SK-N-SH (cell line): ENCODE results near the gene FAXDC2.

Experiments
- CHD2 ChIP-seq: fragments of 150-350 bp; IDR thresholded peaks from 2 replicates; pipeline ENCODE4 v1.6.1; 2018; ENCODE audit warnings: low read length; ENCODE audit not compliant: partially characterized antibody
- FOSL2 ChIP-seq: IDR thresholded peaks from 2 replicates; pipeline ENCODE4 v1.4.0; 2012; ENCODE audit warnings: low read depth, mild to moderate bottlenecking, moderate library complexity, borderline replicate concordance
- FOXJ3 ChIP-seq: sonication (generic); formaldehyde crosslinking; IDR thresholded peaks from 2 replicates; pipeline ENCODE4 v1.5.1; 2020; ENCODE audit warnings: mild to moderate bottlenecking, missing genetic modification reagents
- MEF2A ChIP-seq: IDR thresholded peaks from 2 replicates; pipeline ENCODE4 v1.4.0; 2012; ENCODE audit warnings: low read depth, borderline replicate concordance
- MXI1 ChIP-seq: IDR thresholded peaks from 2 replicates; pipeline ENCODE4 v1.6.1; 2012; ENCODE audit warnings: mild to moderate bottlenecking, low read depth, low read length, improper control_type of control experiment
- POLR2AphosphoS5 ChIP-seq: IDR thresholded peaks from 2 replicates; pipeline ENCODE4 v1.6.1; 2012; ENCODE audit warnings: low read depth, low read length
- SMC3 ChIP-seq: IDR thresholded peaks from 2 replicates; pipeline ENCODE4 v1.6.1; 2012; ENCODE audit warnings: low read depth, low read length, improper control_type of control experiment
- TF ChIP-seq, protein P1 (sequence below): fragments of 200-600 bp; sonication (generic); IDR thresholded peaks from 2 replicates; pipeline ENCODE4 v1.6.1; 2017; ENCODE audit warnings: antibody characterized with exemption, mild to moderate bottlenecking, moderate library complexity
- TF ChIP-seq, protein P2 (sequence below): fragments of 150-350 bp; IDR thresholded peaks from 2 replicates; pipeline ENCODE4 v1.6.1; 2017; ENCODE audit warnings: antibody characterized with exemption, low read length, low read depth, borderline replicate concordance

DNA sequence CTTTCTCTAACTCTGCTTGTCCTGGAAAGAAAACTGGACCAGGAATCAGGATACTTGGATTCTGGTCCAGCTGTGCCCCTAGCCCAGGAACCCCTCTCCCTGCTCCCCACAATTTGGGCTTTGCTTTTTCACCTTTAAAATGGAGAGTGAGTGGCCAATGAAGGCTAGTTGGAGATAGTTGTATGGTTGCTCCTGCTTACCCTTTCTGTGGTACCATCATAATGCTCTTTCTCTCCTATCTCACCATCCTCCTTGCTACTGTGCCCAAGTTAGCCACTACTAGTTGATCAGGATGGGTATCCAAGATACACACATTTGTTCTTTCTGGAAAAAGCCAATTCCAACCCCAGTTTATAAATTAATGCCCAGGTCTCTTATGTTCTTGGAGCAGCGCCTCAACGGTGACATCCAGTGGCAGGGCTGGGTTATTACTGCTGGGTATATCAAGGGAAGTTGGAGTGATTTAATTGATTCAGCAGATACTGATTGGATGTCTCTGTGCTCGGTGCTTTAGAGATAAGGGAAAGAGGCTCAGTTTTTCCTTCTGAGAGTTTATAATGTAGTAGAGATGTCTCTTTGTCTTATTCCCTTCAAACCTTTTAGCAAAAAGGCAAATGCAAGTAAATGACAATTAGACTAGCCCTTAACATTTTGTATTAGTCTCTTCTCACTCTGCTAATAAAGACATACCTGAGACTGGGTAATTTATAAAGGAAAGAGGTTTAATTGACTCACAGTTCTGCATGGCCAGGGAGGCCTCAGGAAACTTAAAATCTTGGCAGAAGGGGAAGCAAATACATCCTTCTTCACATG lies 38.5 kb downstream of the FAXDC2 start:
- TF ChIP-seq, protein P1, sequence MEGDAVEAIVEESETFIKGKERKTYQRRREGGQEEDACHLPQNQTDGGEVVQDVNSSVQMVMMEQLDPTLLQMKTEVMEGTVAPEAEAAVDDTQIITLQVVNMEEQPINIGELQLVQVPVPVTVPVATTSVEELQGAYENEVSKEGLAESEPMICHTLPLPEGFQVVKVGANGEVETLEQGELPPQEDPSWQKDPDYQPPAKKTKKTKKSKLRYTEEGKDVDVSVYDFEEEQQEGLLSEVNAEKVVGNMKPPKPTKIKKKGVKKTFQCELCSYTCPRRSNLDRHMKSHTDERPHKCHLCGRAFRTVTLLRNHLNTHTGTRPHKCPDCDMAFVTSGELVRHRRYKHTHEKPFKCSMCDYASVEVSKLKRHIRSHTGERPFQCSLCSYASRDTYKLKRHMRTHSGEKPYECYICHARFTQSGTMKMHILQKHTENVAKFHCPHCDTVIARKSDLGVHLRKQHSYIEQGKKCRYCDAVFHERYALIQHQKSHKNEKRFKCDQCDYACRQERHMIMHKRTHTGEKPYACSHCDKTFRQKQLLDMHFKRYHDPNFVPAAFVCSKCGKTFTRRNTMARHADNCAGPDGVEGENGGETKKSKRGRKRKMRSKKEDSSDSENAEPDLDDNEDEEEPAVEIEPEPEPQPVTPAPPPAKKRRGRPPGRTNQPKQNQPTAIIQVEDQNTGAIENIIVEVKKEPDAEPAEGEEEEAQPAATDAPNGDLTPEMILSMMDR: peak; percentile 96
- no peak for TF ChIP-seq POLR2AphosphoS5
- TF ChIP-seq CHD2: no peak
- TF ChIP-seq MEF2A: no peak
- TF ChIP-seq FOSL2: no peak
- peak; percentile 84 for TF ChIP-seq SMC3
- TF ChIP-seq FOXJ3 (CRISPR knock-in tag): no peak
- no peak for TF ChIP-seq MXI1
- TF ChIP-seq, protein P2, sequence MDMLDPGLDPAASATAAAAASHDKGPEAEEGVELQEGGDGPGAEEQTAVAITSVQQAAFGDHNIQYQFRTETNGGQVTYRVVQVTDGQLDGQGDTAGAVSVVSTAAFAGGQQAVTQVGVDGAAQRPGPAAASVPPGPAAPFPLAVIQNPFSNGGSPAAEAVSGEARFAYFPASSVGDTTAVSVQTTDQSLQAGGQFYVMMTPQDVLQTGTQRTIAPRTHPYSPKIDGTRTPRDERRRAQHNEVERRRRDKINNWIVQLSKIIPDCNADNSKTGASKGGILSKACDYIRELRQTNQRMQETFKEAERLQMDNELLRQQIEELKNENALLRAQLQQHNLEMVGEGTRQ: no peak
